CD4-positive, alpha-beta T cell treated with Interleukin-17A for 4 hours (primary cell): Measurements from ENCODE around the gene OBI1.

Experiments
- DNase-seq: peaks from one replicate; pipeline ENCODE4 v3.0.0-alpha.2; 2020; ENCODE audit warnings: mixed read lengths

Gene OBI1

GRCh38 chr13:78569029-78569428 lies 89.9 kb downstream of the OBI1 start:
- DNase-seq = no peak

GRCh38 chr13:78566631-78567030 lies 92.3 kb downstream of the OBI1 start:
- DNase-seq = no peak
